GM21381 (cell line): Measurements from ENCODE around the gene TULP4.
"Not testable (repeated sequence)": the region's sequence is repeated elsewhere in the genome, so short reads cannot be mapped to it uniquely, and the experiment has no call there.

ENCODE experiments used
- ATAC-seq: cut with Tn5 transposase; IDR thresholded peaks from one replicate; pipeline ENCODE4 v1.9.1; 2021; ENCODE audit warnings: mild to moderate bottlenecking, moderate library complexity; ENCODE audit not compliant: unreplicated experiment

The TULP4 gene

GRCh38 chr6:158292016-158292415 lies 20.2 kb upstream of the TULP4 start:
- ATAC-seq, result no peak

GRCh38 chr6:158293122-158293521 lies 19.1 kb upstream of the TULP4 start:
- peak; percentile 48 for ATAC-seq

DNA sequence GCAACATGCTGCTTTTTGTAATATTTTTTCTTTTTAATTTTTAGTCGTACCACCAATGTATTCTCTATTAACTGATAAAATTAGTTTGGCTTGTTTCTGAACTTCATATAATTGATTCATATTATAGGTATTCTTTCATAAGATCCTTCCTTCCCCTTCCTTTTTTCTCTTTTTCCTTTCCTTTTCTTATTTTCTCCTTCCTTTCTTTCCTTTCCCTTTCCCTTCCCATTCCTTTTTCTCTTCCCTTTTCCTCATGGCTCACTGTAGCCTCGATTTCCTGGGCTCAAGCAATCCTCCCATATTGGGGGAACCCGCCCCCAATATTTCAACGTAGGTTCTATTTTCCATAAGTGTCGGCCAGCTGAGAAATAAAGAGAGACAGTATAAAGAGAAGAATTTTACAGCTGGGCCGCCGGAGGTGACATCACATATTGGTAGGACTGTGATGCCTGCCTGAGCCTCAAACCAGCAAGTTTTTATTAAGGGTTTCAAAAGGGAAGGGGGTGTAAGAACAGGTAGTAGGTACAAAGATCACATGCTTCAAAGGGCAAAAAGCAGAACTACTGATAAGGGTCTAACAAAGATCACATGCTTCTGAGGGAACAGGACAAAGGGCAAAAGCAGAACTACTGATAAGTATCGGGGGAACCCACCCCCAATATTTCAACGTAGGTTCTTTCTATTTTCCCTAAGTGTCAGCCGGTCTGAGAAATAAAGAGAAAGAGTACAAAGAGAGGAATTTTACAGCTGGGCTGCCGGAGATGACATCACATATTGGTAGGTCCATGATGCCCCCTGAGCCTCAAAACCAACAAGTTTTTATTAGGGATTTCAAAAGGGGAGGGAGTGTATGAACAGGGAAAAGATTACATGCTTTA lies 16.1 kb upstream of the TULP4 start:
- ATAC-seq, result not testable (repeated sequence)

DNA sequence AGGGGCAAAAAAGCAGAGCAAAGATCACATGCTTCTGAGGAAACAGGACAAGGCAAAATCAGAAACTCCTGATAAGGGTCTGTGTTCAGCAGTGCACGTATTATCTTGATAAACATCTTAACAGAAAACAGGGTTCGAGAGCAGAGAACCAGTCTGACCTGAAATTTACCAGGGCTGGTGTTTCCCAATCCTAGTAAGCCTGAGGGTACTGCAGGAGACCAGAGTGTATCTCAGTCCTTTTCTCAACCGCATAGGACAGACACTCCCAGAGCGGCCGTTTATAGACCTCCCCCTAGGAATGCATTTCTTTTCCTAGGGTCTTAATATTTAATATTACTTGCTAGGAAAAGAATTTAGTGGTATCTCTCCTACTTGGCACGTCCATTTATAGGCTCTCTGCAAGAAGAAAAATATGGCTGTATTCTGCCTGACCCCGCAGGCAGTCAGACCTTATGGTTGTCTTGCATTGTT lies 15.4 kb upstream of the TULP4 start:
- ATAC-seq, result not testable (repeated sequence)

- ATAC-seq, result not testable (repeated sequence)
These were observed 14.6 kb upstream of the TULP4 start for GRCh38 chr6:158297657-158298056.

DNA sequence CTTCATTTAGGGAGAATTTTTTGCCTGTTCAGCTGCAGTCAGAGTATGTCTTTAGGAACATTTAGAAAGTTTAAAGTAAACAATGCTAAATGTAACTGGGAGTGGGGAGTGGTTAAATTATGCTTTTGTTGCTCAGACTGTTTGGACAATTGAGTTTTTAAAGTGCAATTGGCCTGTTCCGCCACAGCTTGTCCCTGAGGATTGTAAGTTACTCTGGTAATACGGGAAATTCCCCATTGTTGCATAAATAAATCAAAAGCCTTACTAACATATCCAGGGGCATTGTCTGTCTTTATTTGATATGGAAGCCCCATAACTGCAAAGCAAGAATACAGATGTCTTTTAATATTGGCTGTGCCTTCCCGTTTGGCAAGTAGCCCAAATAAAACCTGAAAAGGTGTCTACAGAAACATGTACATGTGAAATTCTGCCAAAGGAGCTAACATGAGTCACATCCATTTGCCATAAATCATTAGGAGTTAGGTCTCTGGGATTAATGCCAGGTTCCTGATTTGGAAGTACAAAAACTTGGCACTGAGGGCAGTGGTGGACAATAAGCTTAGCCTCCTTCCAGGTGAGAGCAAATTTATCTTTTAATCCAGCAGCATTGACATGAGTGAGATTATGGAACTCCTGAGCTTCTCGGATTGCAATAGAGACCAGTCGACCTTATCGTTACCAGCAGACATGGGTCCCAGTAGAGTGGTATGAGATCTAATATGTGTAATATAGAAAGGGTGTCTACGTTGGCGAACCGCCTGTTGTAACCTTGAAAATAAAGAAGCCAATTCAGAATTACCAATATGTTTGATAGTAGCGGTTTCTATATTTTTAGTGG lies 11.7 kb upstream of the TULP4 start:
- not testable (repeated sequence) for ATAC-seq

- ATAC-seq, result not testable (repeated sequence)
These were observed 10.7 kb upstream of the TULP4 start for GRCh38 chr6:158301561-158301960.

DNA sequence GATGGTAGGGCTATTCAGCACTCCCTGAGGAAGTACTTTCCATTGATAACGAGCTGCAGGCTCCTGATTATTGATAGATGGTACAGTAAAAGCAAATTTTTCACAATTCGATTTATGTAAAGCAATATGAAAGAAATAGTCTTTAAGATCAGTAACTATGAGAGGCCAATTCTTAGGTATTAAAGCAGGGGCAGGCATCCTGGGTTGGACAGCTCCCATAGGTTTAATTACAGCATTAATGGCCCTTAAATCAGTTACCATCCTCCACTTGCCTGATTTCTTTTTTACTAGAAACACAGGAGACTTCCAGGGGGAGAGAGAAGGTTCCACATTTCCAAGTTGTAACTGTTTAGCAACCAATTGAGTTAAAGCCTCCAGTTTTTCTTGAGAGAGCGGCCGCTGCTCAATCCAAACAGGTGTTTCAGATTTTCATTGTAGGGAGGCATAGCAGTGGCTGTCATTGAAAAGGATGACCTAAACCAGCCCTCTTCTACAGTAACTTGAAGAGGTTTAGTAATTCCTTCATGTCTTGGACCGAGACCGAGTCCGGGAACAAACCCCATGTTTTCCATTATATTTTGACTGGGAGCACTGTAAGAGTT lies 10.0 kb upstream of the TULP4 start:
- not testable (repeated sequence) for ATAC-seq

GRCh38 chr6:158303210-158303731 lies 9.0 kb upstream of the TULP4 start:
- no peak for ATAC-seq

DNA sequence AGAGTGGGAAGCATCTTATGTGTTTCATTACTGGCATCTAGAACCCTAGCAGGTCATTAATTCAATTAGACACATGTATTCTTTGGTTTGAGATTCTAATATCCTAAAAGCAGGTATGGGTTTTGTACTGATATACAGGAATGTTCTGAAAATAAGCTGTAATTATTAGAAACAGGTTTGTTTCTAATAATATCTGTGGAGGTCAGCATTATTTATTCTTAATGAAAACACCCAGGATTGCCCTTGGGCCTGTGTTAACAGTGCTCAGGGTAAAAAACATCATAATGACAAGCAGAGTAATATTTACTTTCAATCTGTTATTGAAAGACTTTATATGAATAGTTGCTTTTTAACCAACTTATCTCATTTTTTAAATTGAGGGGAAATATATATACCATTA lies 8.0 kb upstream of the TULP4 start:
- ATAC-seq, result no peak

DNA sequence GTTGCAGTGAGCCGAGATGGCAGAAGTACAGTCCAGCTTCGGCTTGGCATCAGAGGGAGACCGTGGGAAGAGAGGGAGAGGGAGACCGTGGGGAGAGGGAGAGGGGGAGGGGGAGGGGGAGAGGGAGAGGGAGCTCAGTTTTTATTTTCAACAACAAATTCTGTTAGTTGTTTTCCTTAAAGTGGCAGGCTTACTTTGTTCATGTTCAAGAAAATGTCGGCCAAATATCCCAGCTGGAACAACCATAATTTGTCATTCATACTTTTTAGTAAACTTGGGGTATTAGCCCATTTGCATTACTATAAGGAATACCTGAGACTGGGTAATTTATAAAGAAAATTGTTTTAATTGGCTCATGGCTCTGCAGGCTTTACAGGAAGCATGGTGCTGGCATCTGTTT lies 2.5 kb upstream of the TULP4 start:
- no peak for ATAC-seq

DNA sequence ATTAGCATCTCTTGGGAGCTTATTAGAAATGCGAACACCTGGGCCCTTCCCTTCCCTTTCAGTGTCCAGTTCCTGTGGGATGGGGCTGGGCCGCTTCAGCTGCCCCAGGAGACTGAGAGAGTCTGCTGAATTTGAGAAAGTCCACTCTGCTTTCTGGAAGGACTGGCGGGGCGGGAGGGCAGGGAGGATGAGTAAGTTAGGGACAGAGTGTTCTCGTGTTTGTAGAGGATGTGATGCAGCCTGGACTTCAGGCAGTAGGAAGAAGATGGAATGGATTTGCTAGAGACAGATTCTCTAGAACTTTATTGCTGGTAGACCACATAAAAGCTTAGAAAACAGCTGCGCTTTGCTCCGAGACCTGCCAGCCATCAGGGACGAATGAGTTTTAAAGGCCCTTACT lies 1.1 kb upstream of the TULP4 start:
- no peak for ATAC-seq

GRCh38 chr6:158311626-158312025 lies 639 bp upstream of the TULP4 start:
- ATAC-seq, result no peak

- no peak for ATAC-seq
These were observed 570 bp downstream of the TULP4 start for GRCh38 chr6:158312672-158313397.

- peak; percentile 57 for ATAC-seq
These were observed 1.7 kb downstream of the TULP4 start for GRCh38 chr6:158313989-158314388.

DNA sequence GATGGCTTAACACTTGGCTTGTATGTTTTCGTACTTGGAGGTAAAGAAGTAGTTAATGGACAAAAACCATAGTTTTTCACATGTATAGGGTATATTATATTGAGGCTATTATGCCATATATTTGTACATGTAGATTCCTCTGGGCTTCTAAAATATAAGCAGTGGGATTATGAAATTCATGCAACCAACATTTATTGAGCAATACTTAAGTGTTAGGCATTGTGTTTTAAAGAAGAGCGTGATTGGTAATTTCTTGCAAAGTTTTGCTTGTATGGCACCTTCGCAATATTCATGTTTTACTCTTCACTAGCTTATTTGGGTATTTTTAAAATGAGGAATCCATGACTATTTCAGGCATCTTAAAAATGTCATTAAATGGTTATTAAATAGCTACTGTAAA lies 2.5 kb downstream of the TULP4 start:
- no peak for ATAC-seq

DNA sequence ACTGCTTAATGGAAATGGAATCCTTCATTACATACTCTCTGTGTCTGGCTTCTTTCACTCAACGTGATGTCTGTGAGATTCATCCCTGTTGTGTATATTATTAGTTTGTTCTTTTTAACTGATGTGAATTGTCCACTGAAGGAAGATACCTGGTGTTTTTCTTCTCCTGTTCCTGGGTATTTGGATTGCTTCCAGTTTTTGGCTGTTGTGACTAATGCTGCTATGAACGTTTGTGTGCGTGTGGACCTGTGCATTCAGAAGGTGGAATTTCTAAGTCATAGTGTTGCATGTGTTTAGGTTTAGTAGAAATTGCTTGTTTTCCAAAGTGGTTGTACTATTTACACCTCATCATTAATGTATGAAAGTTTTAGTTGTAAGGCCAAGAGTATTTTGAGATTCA lies 3.8 kb downstream of the TULP4 start:
- ATAC-seq, result no peak

DNA sequence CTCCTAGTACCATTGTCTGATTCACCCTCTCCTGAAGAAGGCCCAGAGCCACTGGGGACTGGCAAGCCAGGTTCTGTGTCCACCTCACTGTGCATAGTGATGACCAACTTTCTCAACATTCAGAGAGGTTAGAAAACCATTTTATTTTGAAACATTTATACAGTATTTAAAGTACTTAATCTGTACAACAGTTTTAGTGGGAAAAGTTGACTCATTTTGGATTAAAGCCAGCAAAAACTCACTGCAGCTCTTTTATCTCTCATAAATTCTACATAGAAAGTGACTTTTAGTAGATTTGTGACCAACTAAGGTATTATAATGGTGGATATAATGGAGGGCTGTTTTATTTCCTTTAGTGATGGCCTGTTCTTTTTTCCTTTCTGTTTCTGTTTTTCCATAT lies 9.7 kb downstream of the TULP4 start:
- ATAC-seq, result no peak

- ATAC-seq, result no peak
These were observed 10.1 kb downstream of the TULP4 start for GRCh38 chr6:158322400-158322723.

DNA sequence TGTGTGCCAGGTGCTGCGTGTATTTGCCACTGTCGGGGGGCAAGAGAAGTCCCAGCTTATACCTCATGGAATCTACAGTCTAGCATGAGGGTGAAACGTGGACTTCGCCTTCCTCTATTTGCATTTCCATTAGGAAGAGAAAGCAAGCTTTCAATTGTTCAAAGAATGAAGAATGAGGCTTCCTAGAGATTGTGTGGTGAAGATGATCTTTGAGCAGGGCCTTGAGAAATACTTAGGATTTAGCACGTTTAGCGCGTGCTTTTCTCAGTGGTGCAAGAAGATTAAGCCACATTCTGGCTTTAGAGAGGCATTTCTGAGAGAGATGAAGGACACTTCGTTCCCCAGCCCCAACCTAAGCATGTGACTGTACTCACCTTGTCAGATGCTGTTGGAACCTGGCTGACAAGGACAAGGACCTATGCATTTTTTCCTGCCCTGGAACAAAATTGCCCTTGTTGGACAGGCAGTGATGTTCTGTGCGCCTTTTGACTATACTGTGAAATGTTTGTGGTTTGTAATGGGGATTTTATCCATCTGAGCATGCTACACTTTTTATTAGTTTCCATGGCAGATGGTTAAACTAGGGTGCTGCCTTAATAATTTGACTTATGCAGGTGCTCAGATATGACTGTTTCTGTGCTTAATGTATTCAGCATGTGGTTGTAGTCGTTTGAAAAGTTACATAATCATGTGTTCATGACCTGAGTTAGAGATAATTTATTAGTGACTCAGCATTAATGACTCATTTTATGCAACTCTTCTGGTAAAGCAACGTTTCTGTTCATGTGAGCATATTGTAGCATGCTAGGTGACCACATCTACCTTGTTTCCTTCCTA lies 10.7 kb downstream of the TULP4 start:
- peak; percentile 64 for ATAC-seq
